SK-N-SH (cell line): ENCODE measurements around the gene PUSL1.

Source experiments
- CTCF ChIP-seq: fragments of 200-600 bp; sonication (generic); IDR thresholded peaks from 2 replicates; pipeline ENCODE4 v1.6.1; 2017; ENCODE audit warnings: antibody characterized with exemption, mild to moderate bottlenecking, moderate library complexity
- GATA2 ChIP-seq: sonication (generic); formaldehyde crosslinking; IDR thresholded peaks from 2 replicates; pipeline ENCODE4 v1.5.0; 2020; ENCODE audit warnings: mild to moderate bottlenecking, missing genetic modification reagents
- JUND ChIP-seq: IDR thresholded peaks from 2 replicates; pipeline ENCODE4 v1.4.0; 2012
- NRF1 ChIP-seq: IDR thresholded peaks from 2 replicates; pipeline ENCODE4 v1.6.1; 2012; ENCODE audit warnings: low read depth, mild to moderate bottlenecking, low read length
- POLR2AphosphoS5 ChIP-seq: IDR thresholded peaks from 2 replicates; pipeline ENCODE4 v1.6.1; 2012; ENCODE audit warnings: low read depth, low read length
- RAD21 ChIP-seq: IDR thresholded peaks from 2 replicates; pipeline ENCODE4 v1.6.1; 2012; ENCODE audit warnings: mild to moderate bottlenecking, low read length
- SMC3 ChIP-seq: IDR thresholded peaks from 2 replicates; pipeline ENCODE4 v1.6.1; 2012; ENCODE audit warnings: low read depth, low read length, improper control_type of control experiment
- TCF12 ChIP-seq: IDR thresholded peaks from 2 replicates; pipeline ENCODE4 v1.4.0; 2012
- USF2 ChIP-seq: fragments of 150-350 bp; IDR thresholded peaks from 2 replicates; pipeline ENCODE4 v1.6.1; 2017; ENCODE audit warnings: antibody characterized with exemption, low read length, low read depth, borderline replicate concordance

- TF ChIP-seq NRF1, result no peak
- TF ChIP-seq TCF12, result no peak
- no peak for TF ChIP-seq RAD21
- TF ChIP-seq JUND, result no peak
- no peak for TF ChIP-seq CTCF
- TF ChIP-seq SMC3, result no peak
- no peak for TF ChIP-seq GATA2 (CRISPR knock-in tag)
- no peak for TF ChIP-seq USF2
- no peak for TF ChIP-seq POLR2AphosphoS5
Observed at GRCh38 chr1:1308756-1309250, 406 bp downstream of the PUSL1 start.
